Thyroid gland (tissue), 4 donors: ENCODE measurements around the gene RFPL2.

Source experiments
- CTCF ChIP-seq, 6 experiments: fragments of 200-600 bp in 3 of 6; fragments of 450-650 bp in 3 of 6; sonication (generic) in 3 of 6; IDR thresholded peaks; one replicate each; pipeline ENCODE4 v1.5.1; 2016 to 2019; ENCODE audit warnings: antibody characterized with exemption in 6 of 6, mild to moderate bottlenecking in 2 of 6, inconsistent platforms in 1 of 6, moderate library complexity in 1 of 6
- POLR2A ChIP-seq, 2 donors: fragments of 450-650 bp; IDR thresholded peaks; one replicate each; pipeline ENCODE4 v1.6.1; 2017; ENCODE audit warnings: antibody characterized with exemption in 2 of 2, mild to moderate bottlenecking in 2 of 2, moderate library complexity in 1 of 2

GRCh38 chr22:32216911-32217310 lies 12.0 kb upstream of the RFPL2 start:
- TF ChIP-seq POLR2A (IDR thresholded peaks at IDR 0.05) (no peak), CTCF (IDR thresholded peaks at IDR 0.05) (no peak)
